ENCODE data around the gene A1CF.

GRCh38 chr10:50874723-50875122 is 10.7 kb downstream of the A1CF start:
- TF ChIP-seq POLR2A (IDR thresholded peaks at IDR 0.05) = no peak
- TF ChIP-seq CTCF (IDR thresholded peaks at IDR 0.05) = no peak
